BE2C (cell line): ENCODE results near the gene IL24.

Experiments used
- DNase-seq: peaks from one replicate; pipeline ENCODE4 v3.0.0-alpha.2; 2020
- H3K27me3 ChIP-seq: fragments of 250-450 bp; sonication (Bioruptor Pico); 2 replicates; pipeline ENCODE4 v1.5.1; 2020; ENCODE audit warnings: mild to moderate bottlenecking
- H3K36me3 ChIP-seq: fragments of 250-450 bp; sonication (Bioruptor Pico); 2 replicates; pipeline ENCODE4 v1.5.1; 2020; ENCODE audit warnings: mild to moderate bottlenecking
- H3K4me1 ChIP-seq: fragments of 250-450 bp; sonication (Bioruptor Pico); 2 replicates; pipeline ENCODE4 v1.5.1; 2020
- H3K4me3 ChIP-seq: 2 replicates; pipeline ENCODE4 v1.5.1; 2011; ENCODE audit warnings: low read depth, low read length
- H3K9me3 ChIP-seq: fragments of 250-450 bp; sonication (Bioruptor Pico); 2 replicates; pipeline ENCODE4 v1.5.1; 2020
- TF ChIP-seq, protein P1 (sequence below): IDR thresholded peaks from 2 replicates; pipeline ENCODE4 v1.5.1; 2012; ENCODE audit warnings: mild to moderate bottlenecking, low read depth, low read length

The IL24 gene

DNA sequence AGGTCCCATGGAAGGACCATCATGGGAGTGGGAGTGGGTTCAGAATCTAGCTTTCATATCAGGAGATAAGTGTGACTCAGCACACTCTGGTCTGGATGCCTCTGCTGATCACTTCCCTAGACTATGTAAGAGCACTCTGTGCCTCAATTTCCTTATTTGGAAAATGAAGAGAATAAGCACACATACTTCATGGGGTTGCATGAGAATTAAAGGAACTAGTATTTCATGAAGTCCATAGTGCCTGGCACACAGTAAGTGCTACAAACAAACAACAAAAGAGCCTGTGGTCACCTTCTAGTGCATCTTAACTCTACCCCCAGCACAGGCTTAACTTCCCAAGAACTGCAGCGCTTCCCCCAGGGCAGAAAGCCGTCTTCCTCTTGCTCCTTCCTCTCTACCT, 41.4 kb upstream of the IL24 start:
- DNase-seq = no peak
- Histone ChIP-seq H3K4me3 (no peak overlapping the region), H3K27me3 (no peaks in the 10 kb centered on the region), H3K4me1 (no peaks in the 10 kb centered on the region), H3K9me3 (no peaks in the 10 kb centered on the region), H3K36me3 (no peaks in the 10 kb centered on the region)
- TF ChIP-seq, protein P1, sequence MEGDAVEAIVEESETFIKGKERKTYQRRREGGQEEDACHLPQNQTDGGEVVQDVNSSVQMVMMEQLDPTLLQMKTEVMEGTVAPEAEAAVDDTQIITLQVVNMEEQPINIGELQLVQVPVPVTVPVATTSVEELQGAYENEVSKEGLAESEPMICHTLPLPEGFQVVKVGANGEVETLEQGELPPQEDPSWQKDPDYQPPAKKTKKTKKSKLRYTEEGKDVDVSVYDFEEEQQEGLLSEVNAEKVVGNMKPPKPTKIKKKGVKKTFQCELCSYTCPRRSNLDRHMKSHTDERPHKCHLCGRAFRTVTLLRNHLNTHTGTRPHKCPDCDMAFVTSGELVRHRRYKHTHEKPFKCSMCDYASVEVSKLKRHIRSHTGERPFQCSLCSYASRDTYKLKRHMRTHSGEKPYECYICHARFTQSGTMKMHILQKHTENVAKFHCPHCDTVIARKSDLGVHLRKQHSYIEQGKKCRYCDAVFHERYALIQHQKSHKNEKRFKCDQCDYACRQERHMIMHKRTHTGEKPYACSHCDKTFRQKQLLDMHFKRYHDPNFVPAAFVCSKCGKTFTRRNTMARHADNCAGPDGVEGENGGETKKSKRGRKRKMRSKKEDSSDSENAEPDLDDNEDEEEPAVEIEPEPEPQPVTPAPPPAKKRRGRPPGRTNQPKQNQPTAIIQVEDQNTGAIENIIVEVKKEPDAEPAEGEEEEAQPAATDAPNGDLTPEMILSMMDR = no peak

DNA sequence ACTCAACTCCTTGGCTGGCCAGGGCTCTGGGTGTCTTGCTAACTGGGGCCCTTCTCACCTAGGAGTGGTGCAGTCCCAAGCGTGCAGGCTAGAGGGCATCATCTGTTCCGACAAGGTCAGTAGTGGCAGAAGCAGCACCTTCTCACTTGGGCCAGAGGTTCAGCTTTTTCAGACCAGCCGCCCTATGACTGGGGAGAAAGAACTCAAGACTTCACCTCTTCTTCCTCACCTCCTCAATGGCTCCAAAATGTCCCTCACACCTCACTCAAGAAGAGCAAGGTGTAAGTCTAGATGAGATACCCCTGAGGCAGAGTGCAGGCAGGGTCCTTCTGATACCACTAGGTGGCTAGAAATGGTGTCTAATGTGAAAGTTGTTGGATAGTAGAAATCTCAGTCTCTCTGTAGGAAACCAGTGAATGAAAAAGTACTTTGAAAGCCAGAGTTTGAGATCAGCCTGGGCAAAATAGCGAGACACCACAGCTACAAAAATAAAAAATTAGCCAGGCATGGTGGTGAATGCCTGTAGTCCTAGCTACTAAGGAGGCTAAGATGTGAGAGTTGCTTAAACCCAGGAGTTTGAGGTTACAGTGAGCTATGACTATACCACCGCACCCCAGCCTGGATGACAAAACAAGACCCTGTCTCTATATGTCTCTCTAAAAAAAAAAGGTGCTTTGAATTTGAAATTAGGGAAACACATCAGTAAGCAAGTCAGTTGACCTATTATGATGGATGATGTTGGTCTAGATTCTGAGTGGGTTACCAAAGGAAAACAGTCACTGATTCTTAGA, 40.4 kb upstream of the IL24 start:
- no peak for DNase-seq
- H3K36me3 ChIP-seq = no peaks in the 10 kb centered on the region
- H3K4me3 ChIP-seq = no peak overlapping the region
- no peaks in the 10 kb centered on the region for H3K27me3 ChIP-seq
- H3K9me3 ChIP-seq = no peaks in the 10 kb centered on the region
- TF ChIP-seq, protein P1 = peak; percentile 33; the same call in 1 of the 2 replicates
- no peaks in the 10 kb centered on the region for H3K4me1 ChIP-seq

DNA sequence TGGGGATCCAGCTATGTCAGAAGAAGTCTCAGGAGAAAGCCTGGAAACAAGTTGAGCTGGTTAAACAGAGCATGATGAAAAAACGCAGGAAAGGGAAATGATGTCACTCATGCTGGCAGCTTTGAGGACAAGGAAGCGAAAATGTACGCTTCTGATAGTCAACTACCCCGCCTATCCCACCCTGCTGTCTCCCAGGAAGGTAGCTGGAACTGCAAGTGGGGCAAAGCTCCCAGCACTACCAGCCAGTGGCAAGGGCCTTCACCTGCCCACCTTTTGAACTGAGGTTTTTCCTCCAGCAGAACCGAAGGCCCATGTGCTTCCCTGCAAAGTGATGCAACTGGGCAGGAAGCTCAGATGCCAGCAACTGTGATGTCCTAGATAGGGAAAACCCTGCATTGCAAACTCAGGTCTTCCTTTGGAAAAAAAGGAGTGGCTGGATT, 38.1 kb upstream of the IL24 start:
- DNase-seq = no peak
- Histone ChIP-seq H3K27me3 (no peaks in the 10 kb centered on the region; the same call in 1 of the 2 replicates), H3K4me3 (no peak overlapping the region), H3K4me1 (no peaks in the 10 kb centered on the region), H3K9me3 (no peaks in the 10 kb centered on the region), H3K36me3 (no peaks in the 10 kb centered on the region)
- TF ChIP-seq, protein P1 = no peak

DNA sequence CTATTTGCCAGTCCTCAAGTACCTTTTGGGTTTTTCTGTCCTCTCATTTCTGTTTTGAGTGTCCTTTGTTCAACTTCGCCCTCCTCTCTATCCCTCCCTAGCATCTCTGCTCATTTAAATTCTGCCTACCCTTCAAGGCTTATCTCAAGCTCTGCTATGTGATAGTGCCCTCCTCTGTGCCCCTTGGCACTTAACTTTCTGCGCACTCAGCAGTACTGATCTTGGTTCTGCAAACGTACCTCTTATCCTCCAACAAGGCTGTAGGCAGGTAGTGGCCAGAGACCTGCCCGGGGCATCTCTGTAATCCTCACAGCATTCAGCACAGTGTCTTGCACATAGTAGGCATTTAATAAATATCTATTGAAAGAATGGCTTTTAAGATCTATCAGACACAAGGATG, 37.1 kb upstream of the IL24 start:
- Histone ChIP-seq H3K27me3 (no peaks in the 10 kb centered on the region; the same call in 1 of the 2 replicates), H3K4me1 (no peaks in the 10 kb centered on the region), H3K9me3 (no peaks in the 10 kb centered on the region), H3K36me3 (no peaks in the 10 kb centered on the region), H3K4me3 (no peak overlapping the region)
- TF ChIP-seq, protein P1 = no peak
- no peak for DNase-seq

DNA sequence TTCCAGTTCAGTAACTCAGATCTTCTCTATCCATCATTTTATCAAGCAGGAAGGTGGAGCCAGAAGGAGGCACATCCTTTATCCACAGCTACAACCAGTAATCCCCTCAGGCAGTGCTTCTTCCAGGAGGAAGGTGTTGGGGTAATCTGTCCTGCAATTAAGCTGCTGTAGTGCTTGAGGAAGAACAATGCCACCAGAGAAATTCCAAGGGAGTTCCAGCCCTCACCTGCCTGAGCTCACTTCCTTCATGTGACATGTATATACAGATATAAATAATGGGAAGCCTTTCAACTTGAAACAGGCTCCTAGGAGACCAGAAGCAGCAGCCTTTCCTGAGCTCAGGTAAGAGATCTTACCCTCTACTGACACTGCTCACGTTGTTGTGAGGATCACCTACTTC, 34.0 kb upstream of the IL24 start:
- no peak for DNase-seq
- TF ChIP-seq, protein P1 = no peak
- Histone ChIP-seq H3K9me3 (no peaks in the 10 kb centered on the region), H3K36me3 (no peaks in the 10 kb centered on the region), H3K4me3 (no peak overlapping the region), H3K27me3 (no peaks in the 10 kb centered on the region; the same call in 1 of the 2 replicates), H3K4me1 (no peaks in the 10 kb centered on the region)

DNA sequence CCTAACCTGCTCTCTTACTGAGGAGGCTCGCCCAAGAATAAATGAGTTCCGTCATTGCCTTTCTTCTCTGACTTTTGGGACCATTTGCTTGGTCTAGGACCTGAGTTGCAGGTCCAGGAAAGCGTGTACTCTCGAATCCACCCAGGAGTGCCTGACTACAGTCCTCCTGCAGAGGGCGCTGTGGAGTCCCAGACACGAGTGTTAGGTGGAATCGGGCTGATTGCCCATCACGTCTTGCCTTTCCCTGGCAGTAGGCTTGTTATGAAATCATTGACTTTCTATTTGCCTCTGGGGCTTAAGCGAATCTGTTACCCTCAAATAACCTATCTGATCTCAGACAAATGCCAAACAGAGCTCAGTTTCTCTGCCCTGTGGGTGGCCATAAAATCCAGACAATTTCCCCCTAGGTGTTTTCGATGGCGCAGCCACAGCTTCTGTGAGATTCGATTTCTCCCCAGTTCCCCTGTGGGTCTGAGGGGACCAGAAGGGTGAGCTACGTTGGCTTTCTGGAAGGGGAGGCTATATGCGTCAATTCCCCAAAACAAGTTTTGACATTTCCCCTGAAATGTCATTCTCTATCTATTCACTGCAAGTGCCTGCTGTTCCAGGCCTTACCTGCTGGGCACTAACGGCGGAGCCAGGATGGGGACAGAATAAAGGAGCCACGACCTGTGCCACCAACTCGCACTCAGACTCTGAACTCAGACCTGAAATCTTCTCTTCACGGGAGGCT, 32.1 kb upstream of the IL24 start, which contains the start of gene IL20:
Gene IL20, plus strand, starts transcription at position 685 of the 733 bp plus-strand sequence. CDS start 230 bp downstream, outside the sequence.
- no peaks in the 10 kb centered on the region for H3K4me1 ChIP-seq
- H3K36me3 ChIP-seq = no peaks in the 10 kb centered on the region
- peak; percentile 84 for DNase-seq
- no peaks in the 10 kb centered on the region; the same call in 1 of the 2 replicates for H3K27me3 ChIP-seq
- TF ChIP-seq, protein P1 = peak; percentile 98
- H3K4me3 ChIP-seq = no peak within 1 kb of the TSS
- H3K9me3 ChIP-seq = no peaks in the 10 kb centered on the region
